ENCODE data around the gene FRG2C. TPM values are rescaled to one million over a fixed set of nuclear protein-coding genes. Genes with fewer than 3 reads are reported as not detected.
"Not testable (repeated sequence)": the region's sequence is repeated elsewhere in the genome, so short reads cannot be mapped to it uniquely, and the experiment has no call there.

The FRG2C gene
- total RNA-seq, 1 donor, result not detected

- no peak for DNase-seq (ENCODE audit: low read depth)
- TF ChIP-seq, protein P1, sequence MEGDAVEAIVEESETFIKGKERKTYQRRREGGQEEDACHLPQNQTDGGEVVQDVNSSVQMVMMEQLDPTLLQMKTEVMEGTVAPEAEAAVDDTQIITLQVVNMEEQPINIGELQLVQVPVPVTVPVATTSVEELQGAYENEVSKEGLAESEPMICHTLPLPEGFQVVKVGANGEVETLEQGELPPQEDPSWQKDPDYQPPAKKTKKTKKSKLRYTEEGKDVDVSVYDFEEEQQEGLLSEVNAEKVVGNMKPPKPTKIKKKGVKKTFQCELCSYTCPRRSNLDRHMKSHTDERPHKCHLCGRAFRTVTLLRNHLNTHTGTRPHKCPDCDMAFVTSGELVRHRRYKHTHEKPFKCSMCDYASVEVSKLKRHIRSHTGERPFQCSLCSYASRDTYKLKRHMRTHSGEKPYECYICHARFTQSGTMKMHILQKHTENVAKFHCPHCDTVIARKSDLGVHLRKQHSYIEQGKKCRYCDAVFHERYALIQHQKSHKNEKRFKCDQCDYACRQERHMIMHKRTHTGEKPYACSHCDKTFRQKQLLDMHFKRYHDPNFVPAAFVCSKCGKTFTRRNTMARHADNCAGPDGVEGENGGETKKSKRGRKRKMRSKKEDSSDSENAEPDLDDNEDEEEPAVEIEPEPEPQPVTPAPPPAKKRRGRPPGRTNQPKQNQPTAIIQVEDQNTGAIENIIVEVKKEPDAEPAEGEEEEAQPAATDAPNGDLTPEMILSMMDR (IDR thresholded peaks at IDR 0.05; ENCODE audit: insufficient read depth, low read depth, low read length), result no peak
- H3K4me3 ChIP-seq (ENCODE audit: low read depth, low read length), result no peak overlapping the region
Observed at GRCh38 chr3:75650191-75650590, 13.9 kb upstream of the FRG2C start.

DNA sequence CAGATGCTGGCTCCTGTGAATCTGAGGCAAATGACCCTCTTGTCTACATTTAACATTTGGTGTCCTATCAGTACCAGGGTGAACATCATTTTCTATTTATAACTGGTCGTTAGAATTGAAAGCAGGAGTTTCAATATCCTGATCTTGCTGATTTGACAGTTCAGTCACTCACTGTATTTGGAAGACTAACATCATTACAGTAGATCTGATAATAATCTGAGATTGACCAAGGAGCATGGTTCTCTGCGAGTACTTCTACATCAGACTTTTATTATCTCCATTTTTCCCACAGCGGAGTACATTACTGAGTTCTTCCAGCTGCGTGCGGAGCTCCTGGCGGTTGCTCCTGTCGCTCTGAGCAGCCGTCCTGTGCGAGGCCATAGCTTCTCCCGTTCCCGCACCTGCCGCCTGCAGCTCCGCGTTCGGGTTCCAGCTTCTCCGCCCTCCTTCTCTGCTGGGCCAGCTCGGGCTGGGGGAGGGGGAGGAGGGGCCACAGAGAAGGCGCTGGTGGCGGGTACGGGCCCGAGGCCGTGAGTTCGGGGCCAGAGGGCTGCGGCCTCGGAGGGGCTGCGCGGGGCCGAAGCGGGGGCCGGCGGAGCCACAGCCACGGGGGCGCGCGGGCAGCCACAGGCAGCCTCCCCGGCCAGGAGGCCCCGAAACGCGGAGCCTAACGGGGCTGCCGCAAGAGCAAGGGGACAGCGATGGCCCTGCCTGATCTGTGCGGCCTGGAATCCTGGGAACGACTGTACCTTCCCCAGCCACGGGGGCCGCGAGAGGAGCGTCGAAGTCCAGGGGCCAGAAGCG, 8.8 kb upstream of the FRG2C start:
- H3K4me3 ChIP-seq (ENCODE audit: low read depth, low read length); DNase-seq (ENCODE audit: low read depth): not testable (repeated sequence)

DNA sequence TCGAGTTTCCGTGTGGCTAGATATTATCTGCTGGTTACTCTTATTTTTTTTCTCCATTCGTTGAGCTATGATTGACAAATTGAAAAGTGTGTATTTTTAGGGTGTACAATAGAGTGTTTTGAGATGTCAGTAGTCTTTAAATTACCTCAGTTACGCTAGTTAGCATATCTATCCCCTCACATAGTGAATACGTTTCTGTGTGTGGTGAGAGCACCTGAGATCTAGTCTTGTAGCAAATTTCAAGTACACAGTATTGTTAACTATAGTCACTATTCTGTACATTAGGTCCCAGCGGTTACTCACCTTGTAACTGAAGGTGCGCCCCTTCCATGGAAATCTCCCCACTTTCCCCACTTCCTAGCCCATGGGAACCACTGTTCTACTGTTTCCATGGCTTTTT, 8.2 kb upstream of the FRG2C start:
- DNase-seq (ENCODE audit: low read depth); H3K4me3 ChIP-seq (ENCODE audit: low read depth, low read length): not testable (repeated sequence)

- not testable (repeated sequence) for DNase-seq (ENCODE audit: low read depth)
- peak overlapping the region; percentile 44 for H3K4me3 ChIP-seq (ENCODE audit: low read depth, low read length)
Observed at GRCh38 chr3:75658411-75659107, 5.6 kb upstream of the FRG2C start.

DNA sequence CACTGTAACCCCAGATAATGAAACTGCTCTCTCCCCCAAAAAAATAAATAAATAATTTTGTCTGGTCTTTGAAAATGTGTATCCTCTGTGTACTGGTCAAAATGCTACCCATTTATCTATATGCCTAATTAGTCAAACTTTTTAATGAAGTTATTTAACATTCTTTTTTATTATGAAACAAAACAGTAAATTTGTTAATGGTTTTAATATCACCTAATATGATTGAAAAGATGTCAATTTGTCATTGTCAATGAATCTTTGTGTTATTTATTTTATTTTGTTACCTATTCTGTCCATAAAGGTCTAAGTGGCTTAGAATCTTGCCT, 5.1 kb upstream of the FRG2C start:
- not testable (repeated sequence) for DNase-seq (ENCODE audit: low read depth)
- H3K4me3 ChIP-seq (ENCODE audit: low read depth, low read length), result peak overlapping the region; percentile 44

DNA sequence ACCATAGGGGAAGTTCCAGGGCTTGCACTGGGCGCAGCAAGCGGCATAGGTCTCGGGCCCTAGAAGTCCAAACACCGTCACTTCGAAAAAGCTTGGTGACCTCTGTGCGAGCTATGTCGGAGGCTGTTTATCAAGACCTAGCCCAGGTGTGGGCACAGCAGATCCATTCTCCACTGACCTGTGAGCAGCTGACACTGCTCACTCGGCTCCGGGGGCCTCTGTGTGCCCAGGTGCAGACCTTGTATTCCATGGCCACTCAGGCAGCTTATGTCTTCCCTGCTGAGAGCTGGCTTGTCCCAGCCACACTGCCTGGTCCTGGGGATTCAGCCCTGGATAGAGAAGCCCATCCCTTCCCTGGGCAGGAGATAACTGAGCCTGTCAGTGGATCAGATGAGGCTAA, 1.5 kb downstream of the FRG2C start:
- H3K4me3 ChIP-seq (ENCODE audit: low read depth, low read length); DNase-seq (ENCODE audit: low read depth): not testable (repeated sequence)

DNA sequence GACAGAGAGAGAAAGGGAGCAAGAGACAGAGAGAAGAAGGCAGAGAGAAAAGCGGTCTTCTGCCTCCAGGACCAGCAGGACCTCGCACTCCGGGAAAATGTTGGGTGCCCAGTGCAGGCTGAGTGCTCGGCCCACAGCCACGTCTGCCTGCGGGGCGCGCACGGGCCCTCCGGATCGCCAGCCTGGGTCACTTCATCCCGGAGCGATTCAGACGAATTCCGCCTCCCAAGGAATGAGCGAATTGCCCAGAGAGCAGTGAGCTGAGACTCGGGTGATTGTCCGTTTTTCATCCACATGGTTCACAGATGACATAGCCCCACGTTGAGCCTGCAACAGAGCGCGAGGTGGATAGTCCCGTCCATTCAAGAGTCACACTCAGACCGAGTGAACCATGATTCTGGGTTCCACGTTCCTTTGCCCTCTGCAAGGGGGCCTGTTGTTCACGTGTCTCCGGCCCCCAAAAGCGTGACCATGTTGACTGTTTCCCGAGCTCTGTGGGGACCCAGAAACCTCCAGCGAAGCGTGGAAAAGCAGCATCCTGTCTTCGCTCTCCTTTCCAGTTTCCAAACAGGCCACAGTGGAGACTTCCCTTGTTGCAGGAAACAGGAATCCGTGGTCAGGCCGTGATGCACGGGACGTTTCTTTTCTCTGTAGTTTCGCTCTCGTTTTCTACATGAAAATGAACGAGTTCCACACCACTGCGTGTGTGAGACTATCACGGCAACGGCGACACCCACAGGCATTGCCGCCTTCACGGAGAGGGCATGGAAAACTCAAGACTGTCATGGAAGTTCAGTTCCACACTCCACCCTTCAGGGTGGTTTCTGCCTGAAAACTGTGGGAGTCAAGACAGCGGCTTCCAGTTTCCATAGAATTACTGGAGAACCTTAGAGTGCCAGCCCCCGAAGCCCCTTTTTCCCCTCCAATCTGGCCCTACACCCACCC, 3.9 kb downstream of the FRG2C start:
- DNase-seq (ENCODE audit: low read depth); H3K4me3 ChIP-seq (ENCODE audit: low read depth, low read length): not testable (repeated sequence)

- H3K4me3 ChIP-seq (ENCODE audit: low read depth, low read length), result not testable (repeated sequence)
Observed at GRCh38 chr3:75668759-75669347, 4.7 kb downstream of the FRG2C start.

GRCh38 chr3:75669348-75670297, 5.5 kb downstream of the FRG2C start:
- not testable (repeated sequence) for DNase-seq (ENCODE audit: low read depth)
- peak overlapping the region; percentile 23 for H3K4me3 ChIP-seq (ENCODE audit: low read depth, low read length)

More at GRCh38 chr3:75668759-75669347, 4.7 kb downstream of the FRG2C start:
- not testable (repeated sequence) for DNase-seq (ENCODE audit: low read depth)

DNA sequence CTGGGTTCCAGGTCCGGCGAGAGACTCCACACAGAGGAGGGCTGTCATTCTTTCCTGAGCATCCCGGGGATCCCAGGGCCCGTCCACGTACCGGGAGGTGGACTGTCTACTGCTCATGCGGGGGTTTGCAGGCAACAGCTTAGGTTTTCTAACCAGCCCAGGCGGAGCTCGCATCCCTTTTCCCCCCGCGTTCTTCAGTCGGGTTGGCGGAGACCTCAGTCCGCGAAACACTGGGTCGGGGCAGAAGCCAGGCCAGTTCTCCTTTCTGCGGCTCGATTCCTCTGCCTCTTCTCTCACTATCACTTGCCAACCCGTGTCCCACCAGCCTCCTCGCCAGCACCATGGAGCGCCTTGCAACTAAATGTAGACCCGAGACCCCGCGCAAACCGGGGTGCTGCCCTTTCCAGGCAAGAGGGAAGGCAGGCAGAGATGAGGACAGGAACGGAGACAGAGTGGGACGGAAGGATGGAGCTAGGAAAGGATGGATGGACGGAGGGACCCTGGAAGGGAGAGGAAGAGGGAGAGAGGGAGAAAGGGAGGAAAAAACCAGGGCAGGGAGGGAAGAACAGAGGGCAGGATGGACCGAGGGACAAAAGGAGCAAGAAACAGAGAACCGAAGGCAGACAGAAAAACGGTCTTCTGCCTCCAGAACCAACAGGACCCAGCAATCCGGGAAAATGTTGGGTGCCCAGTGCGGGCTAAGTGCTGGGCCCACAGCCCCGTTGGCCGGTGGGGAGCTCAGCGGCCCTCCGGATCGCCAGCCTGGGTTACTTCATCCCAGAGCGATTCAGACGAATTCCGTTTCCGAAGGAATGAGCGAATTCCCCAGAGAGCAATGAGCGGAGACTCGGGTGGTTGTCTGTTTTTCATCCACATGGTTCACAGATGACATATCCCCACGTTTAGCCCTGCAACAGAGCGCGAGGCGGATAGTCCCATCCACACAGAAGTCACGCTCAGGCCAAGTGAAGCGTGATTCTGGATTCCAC, 6.5 kb downstream of the FRG2C start:
- not testable (repeated sequence) for H3K4me3 ChIP-seq (ENCODE audit: low read depth, low read length)
- peak; percentile 43 for DNase-seq (ENCODE audit: low read depth)

DNA sequence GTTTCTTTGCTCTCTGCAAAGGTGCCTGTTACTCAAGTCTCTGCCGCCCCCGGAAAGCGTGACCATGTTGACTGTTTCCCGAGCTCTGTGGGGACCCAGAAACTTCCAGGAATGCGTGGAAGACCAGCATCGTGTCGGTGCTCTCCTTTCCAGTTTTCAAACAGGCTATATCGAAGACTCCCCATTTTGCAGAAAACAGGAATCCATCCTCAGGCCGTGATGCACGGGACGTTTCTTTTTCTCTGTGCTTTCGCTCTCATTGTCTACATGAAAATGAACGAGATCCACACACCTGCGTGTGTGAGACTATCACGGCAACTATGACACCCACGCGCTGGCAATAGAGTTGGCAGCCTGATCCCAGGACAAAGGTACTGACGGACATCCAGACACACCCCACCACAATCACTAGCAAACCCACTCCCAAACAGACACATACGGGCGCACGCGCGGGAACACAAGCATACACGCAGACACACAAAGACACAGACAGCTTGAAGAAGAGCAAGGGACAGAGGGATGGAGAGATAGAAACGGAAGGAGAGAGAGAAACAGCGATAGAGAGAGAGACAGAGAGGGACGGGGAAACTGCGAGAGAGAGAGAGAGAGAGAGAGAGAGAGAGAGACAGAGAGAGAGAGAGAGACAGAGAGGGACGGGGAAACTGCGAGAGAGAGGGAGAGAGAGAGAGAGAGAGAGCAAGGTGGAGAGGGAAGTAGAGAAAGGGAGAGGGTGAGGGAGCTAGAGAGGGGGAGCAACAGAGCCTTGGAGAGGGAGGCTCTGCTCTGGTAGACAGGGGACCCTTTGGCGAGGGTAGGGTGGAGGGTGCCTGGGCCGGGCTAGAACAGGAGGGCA, 7.4 kb downstream of the FRG2C start:
- H3K4me3 ChIP-seq (ENCODE audit: low read depth, low read length), result peak overlapping the region; percentile 12
- not testable (repeated sequence) for DNase-seq (ENCODE audit: low read depth)

DNA sequence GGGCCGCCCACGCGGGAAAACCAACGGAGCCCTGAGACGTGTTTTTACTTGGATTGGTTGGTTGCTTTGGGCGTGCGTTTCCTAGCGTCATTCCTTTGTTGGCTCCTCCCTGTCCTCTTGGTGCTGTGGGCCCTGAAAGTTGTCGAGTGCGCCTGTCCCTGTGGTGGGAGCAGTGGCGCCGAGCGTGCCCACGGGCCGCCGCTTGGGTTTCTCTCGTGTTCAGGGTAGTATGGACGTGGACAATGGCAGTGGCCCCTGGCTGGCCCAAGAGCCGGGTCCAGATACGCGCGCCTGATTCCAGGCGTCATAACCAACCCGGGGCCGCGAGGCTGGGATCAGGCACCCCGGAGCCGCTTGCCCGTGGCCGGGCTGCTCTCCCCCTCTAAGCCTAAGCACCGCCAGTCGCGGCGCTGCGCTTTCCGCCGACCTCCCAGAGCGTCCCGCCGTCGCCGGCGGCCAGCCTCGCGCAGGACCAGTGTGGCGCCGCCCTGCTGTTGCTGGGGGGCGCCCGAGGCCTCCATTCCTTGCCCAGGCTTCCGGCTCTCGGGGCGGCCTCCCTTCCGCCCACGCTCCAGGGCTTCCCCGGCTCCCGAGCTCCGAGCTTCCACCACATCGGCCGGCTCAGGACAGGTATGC, 8.1 kb downstream of the FRG2C start:
- DNase-seq (ENCODE audit: low read depth), result peak; percentile 30
- peak overlapping the region; percentile 44 for H3K4me3 ChIP-seq (ENCODE audit: low read depth, low read length)

GRCh38 chr3:75683965-75684364, 19.8 kb downstream of the FRG2C start:
- DNase-seq (ENCODE audit: low read depth); H3K4me3 ChIP-seq (ENCODE audit: low read depth, low read length): not testable (repeated sequence)
